ENCODE measurements around the gene NTRK1.
A peak's percentile ranks its signal among the peaks of the same experiment; 100 is the strongest.

NTRK1 gene

GRCh38 chr1:156858959-156859522 lies 1.6 kb upstream of the NTRK1 start, which contains the start of gene INSRR:
Gene INSRR (minus strand): TSS chr1:156859117. CDS start chr1:156858621, 496 bp downstream.
- no peak for DNase-seq

- DNase-seq, result no peak
Measured at GRCh38 chr1:156859523-156860112, 1.0 kb upstream of the NTRK1 start.

- peak; percentile 39 for DNase-seq
Measured at GRCh38 chr1:156860113-156860627, 495 bp upstream of the NTRK1 start.

- no peak for DNase-seq
Measured at GRCh38 chr1:156862584-156862983, 1.9 kb downstream of the NTRK1 start.

- no peak for DNase-seq
Measured at GRCh38 chr1:156862997-156863599, 2.4 kb downstream of the NTRK1 start.

GRCh38 chr1:156863631-156864030 lies 3.0 kb downstream of the NTRK1 start:
- DNase-seq, result no peak

GRCh38 chr1:156864796-156865195 lies 4.1 kb downstream of the NTRK1 start:
- DNase-seq, result no peak

GRCh38 chr1:156865258-156865657 lies 4.6 kb downstream of the NTRK1 start:
- DNase-seq, result no peak

- no peak for DNase-seq
Measured at GRCh38 chr1:156865865-156866248, 5.2 kb downstream of the NTRK1 start.

GRCh38 chr1:156866249-156866909 lies 5.7 kb downstream of the NTRK1 start:
- no peak for DNase-seq

- DNase-seq, result no peak
Measured at GRCh38 chr1:156868341-156868740, 7.7 kb downstream of the NTRK1 start.

- no peak for DNase-seq
Measured at GRCh38 chr1:156869455-156869854, 8.8 kb downstream of the NTRK1 start.

GRCh38 chr1:156873659-156874058 lies 13.0 kb downstream of the NTRK1 start:
- no peak for DNase-seq

- DNase-seq, result no peak
Measured at GRCh38 chr1:156874142-156874541, 13.5 kb downstream of the NTRK1 start.

- DNase-seq, result no peak
Measured at GRCh38 chr1:156874572-156875340, 14.1 kb downstream of the NTRK1 start.

GRCh38 chr1:156875341-156875615 lies 14.6 kb downstream of the NTRK1 start:
- no peak for DNase-seq

- no peak for DNase-seq
Measured at GRCh38 chr1:156876281-156876680, 15.6 kb downstream of the NTRK1 start.

GRCh38 chr1:156877433-156878170 lies 16.9 kb downstream of the NTRK1 start:
- no peak for DNase-seq

GRCh38 chr1:156879876-156880275 lies 19.2 kb downstream of the NTRK1 start:
- no peak for DNase-seq

- no peak for DNase-seq
Measured at GRCh38 chr1:156880473-156880872, 19.8 kb downstream of the NTRK1 start.

GRCh38 chr1:156881101-156881500 lies 20.4 kb downstream of the NTRK1 start:
- DNase-seq, result no peak

- DNase-seq, result no peak
Measured at GRCh38 chr1:156881663-156882062, 21.0 kb downstream of the NTRK1 start.

- no peak for DNase-seq
Measured at GRCh38 chr1:156882543-156882942, 21.9 kb downstream of the NTRK1 start.

All from HCEC 1CT (cell line).